ENCODE data around the gene UQCR11.

DNA sequence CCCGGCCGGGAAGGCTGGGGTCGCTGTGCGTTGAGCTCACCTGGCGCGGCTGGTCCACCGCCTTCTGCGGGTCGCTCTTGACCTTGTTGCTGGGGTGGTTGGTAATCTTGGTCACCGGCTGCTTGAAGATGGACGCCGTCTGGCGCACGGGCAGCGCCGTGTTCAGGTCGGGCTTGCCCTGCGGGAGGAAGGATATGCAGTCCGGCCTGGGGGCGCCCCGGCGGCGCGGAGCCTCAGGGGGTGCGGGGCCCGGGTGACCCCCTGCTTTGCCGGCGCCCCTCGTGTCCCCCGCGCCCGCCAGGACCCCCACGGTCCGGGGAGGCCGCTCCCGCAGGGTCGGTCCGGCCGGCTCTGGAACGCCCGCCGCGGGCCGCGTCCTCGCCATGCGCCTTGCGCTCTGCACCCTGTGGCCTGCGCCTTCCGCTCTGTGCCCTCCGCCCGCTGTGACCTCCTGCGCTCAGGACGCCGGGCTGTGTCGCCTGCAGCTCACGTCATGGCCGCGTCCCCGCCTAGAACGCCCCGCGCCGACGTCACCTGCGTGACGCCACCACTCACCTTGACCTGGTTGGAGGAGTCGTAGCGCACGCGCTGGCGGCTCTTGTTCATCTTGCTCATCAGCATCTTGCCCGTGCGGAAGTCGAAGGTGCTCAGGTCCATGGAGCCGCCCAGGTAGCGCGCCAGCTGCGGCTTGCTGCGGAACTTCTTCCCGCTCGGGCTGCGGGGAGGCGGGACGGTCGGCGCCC is 20.6 kb downstream of the UQCR11 start:
- TF ChIP-seq ZFX (IDR thresholded peaks at IDR 0.05; ENCODE audit: borderline replicate concordance), result no peak
- TF ChIP-seq CTCF (IDR thresholded peaks at IDR 0.05), result no peak

Data from 22Rv1 (cell line).